HG02588 (cell line): ENCODE results near the gene SNCAIP.
"Not testable (repeated sequence)": the region's sequence is repeated elsewhere in the genome, so short reads cannot be mapped to it uniquely, and the experiment has no call there.

Experiments used
- ATAC-seq: cut with Tn5 transposase; IDR thresholded peaks from one replicate; pipeline ENCODE4 v1.9.1; 2021; ENCODE audit warnings: mild to moderate bottlenecking, moderate library complexity; ENCODE audit not compliant: unreplicated experiment

Gene SNCAIP

DNA sequence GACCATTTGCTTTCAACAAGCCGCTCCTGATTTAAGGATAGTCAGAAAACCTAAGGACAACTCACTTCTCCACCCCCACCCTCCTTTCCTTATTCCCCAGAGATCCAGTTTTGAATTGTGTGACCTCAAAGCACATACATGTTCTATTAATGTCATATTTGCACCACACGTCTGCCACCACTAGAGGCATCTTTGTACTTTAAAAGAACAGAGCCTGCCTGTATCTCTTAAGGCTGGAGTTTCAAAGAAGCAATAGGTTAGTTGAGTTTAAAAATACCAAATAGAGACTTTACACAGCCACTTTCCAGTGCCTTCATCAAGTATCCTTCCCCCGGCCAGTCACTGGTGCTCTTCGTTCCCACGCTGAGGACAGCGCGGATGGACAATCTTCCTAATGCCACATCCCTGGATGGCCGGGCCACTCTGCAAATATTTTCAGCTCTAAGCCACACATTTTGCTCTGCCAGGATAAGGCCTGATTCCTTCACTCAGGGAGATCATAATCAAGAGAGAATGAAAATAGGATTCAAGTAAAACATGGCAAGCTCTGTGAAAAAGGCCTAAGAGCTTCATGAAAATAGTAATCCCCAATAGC lies 146.3 kb downstream of the SNCAIP start:
- peak; percentile 64 for ATAC-seq

- ATAC-seq = no peak
Measured at GRCh38 chr5:122462486-122462885, 150.4 kb downstream of the SNCAIP start.

GRCh38 chr5:122463221-122463620 lies 151.2 kb downstream of the SNCAIP start:
- no peak for ATAC-seq

DNA sequence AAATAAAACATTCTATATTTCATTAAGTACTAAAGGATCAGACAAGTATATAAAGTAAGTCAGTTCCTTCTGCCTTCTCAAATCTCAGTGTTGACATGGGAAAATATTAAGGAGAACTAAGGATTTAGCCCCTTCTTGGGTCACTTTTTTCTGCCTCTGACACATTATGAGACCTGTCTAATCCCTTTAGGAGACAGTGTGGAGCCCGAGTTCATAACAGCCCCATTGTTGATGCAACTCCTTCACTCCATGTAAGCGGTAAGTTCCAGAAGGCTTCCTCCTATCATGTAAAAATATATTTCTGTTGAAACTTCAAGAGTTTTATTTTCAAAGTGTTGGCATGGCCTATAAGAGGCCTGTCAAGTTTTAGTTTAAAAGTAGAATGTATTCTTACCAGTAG lies 152.2 kb downstream of the SNCAIP start:
- ATAC-seq = no peak

- ATAC-seq = no peak
Measured at GRCh38 chr5:122465031-122465577, 153.1 kb downstream of the SNCAIP start.

GRCh38 chr5:122465994-122466393 lies 154.0 kb downstream of the SNCAIP start:
- no peak for ATAC-seq

DNA sequence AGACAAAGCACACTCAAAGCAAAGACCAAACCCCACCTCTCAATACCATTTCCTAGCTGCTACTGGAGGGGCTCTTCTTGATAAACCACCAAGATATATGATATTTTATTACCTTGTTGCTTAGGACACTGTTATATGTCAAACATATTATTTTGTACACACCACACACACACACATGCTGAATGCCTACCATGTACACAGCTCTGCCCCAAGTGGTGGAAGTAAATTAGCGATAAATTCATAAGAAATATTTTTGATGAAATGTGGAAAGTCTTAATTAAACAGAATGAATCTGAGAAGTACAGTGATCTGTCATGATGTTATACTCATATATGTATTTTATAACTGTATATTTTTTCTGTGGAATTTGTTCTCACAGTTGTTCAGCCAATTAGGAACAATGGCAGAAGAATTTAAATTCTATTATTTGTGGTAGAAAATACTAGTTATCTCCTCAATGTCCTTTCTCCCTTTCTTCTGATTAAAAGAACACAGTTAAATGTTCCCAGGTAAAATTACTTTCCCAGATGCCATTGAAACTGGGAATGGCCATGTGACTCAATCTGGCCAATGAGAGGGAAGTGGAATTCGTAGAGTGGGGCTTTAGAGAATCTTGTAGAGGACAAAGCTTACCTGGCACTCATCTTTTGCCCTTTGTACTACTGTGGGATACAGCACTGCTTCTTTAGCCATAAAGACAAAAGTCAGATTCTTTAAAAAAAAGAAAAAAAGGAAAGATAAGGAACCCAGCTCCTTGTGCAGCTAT lies 156.5 kb downstream of the SNCAIP start:
- no peak for ATAC-seq

GRCh38 chr5:122469384-122469919 lies 157.4 kb downstream of the SNCAIP start:
- no peak for ATAC-seq

- no peak for ATAC-seq
Measured at GRCh38 chr5:122470365-122470764, 158.3 kb downstream of the SNCAIP start.

GRCh38 chr5:122471031-122471751 lies 159.2 kb downstream of the SNCAIP start:
- ATAC-seq = no peak

- no peak for ATAC-seq
Measured at GRCh38 chr5:122471752-122472061, 159.7 kb downstream of the SNCAIP start.

DNA sequence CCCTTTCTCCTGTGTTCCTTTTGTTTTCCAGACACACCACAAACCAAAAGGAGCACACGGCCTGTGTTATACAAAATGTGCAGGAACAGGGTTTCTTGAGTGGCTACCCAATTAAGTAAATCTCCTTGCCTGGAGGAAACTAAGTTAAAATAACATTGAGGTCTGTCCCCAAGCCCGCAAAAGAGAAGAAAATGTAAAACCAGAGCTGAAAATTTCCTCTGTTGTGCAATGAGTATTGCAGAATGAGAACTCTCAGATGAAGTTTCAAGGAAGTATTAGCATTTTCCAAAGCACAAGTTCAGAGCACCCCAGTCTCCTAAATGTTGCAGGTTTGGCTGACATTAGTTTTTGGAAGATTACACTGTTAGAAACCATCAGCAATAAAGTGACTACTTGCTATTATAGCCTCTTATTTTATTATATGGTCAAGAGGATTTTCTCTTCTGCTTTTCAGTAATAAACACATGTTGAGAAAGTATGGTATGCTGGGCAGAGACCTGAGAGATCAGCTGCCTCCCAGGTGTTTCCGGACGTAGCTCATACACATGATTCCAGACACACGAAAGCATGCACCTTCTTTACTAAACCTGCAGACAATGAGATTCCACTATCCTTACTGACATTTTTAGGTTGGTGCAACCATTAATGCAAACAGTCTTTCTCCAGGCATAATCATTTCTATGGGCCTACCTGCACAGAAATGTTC lies 161.3 kb downstream of the SNCAIP start:
- no peak for ATAC-seq

DNA sequence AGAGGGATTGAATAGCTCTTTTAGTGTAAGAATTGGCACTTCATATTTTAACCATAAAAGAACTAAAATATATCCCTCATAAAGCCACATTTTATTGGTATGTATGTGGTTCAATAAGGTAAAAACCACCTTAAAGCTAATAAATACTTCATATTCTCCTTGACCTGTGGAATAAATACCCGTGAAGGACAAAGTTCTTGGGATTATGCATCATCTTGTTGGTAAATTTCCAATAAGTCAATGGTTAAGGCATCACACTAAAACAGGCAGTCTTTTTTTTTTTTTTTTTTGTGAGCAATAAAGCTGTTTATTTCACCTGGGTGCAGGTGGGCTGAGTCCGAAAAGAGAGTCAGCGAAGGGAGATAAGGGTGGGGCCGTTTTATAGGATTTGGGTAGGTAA lies 161.9 kb downstream of the SNCAIP start:
- no peak for ATAC-seq

GRCh38 chr5:122478741-122479442 lies 166.9 kb downstream of the SNCAIP start:
- no peak for ATAC-seq

DNA sequence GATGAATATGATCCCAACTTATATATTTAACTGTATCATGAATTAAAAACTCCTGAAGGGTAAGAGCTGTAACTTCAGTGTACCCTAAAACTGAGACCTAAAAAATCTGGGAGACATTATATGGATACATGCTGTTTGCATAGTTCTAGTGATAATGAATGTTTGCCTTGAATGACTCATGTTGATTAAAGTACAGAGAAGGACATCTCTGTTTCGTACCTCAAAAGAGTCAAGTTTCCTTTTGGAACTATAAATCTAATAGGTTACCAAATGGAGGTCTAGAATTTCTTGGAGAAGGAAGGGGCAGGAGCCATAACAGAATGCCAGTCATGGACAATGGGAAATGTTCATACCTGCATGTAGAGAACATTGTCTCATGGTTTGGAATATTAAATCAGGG lies 168.1 kb downstream of the SNCAIP start:
- ATAC-seq = no peak

DNA sequence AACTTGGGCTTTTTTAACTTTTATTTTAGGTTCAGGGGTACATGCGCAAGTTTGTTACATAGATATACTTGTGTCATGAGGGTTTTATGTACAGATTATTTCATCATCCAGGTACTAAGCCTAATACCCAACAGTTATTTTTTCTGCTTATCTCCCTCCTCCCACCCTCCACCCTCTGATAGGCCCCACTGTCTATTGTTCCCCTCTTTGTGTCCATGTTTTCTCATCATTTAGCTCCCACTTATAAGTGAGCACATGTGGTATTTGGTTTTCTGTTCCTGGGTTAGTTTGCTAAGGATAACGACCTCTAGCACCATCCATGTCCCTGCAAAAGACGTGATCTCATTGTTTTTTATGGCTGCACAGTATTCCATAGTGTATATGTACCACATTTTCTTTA lies 172.1 kb downstream of the SNCAIP start:
- ATAC-seq = no peak

GRCh38 chr5:122485226-122485625 lies 173.2 kb downstream of the SNCAIP start:
- no peak for ATAC-seq

DNA sequence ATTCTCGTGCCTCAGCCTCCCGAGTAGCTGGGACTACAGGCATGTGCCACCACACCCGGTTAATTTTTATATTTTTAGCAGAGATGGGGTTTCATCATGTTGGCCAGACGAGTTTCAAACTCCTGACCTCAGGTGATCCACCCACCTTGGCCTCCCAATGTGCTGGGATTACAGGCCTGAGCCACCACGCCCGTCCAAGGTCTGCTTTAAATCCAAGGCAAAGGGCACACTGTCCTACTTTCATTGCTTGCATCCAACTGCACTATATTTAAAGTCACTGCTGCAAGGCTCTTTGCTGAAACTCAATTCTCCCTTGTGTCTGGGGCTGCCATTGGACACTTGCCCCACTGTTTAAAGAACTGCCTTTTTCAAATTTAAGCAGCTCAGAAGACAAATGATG lies 174.6 kb downstream of the SNCAIP start:
- not testable (repeated sequence) for ATAC-seq

- no peak for ATAC-seq
Measured at GRCh38 chr5:122490718-122491117, 178.7 kb downstream of the SNCAIP start.

DNA sequence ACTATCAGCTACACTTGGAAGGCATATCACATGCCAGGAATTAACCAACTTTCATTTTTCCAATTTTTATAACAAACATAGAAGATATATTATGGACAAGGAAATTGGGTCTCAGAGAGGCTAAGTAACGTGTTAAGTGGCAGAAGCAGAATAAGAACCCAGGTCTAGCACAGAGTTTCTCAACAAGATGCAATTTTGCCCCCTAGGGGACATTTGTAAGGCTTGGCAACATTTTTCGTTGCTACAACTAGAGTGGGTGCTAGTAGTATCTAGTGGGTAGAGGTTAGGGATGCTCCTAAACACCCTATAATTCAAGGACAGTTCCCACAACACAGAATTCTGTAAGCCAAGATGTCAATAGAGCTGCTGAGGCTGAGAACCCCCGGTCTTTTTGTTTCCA lies 180.6 kb downstream of the SNCAIP start:
- no peak for ATAC-seq
